HepG2 (cell line): ENCODE measurements around the gene RHOBTB3. TPM values are rescaled to one million over a fixed set of nuclear protein-coding genes. Genes with fewer than 3 reads are reported as not detected.
A peak's percentile ranks its signal among the peaks of the same experiment; 100 is the strongest.

Experiments used
- AHR ChIP-seq: IDR thresholded peaks from 2 replicates; pipeline ENCODE4 v1.6.1; 2018; ENCODE audit warnings: missing genetic modification reagents, missing compliant biosample characterization
- ARID5B ChIP-seq: IDR thresholded peaks from 2 replicates; pipeline ENCODE4 v1.4.0; 2020; ENCODE audit warnings: mild to moderate bottlenecking, missing genetic modification reagents
- CEBPB ChIP-seq: IDR thresholded peaks from 2 replicates; pipeline ENCODE4 v1.6.1; 2011; ENCODE audit warnings: low read depth, low read length, improper control_type of control experiment, borderline replicate concordance
- FOXO1 ChIP-seq: sonication (generic); formaldehyde crosslinking; IDR thresholded peaks from 2 replicates; pipeline ENCODE4 v1.4.0; 2020; ENCODE audit warnings: missing genetic modification reagents
- HIC2 ChIP-seq: sonication (generic); formaldehyde crosslinking; IDR thresholded peaks from 2 replicates; pipeline ENCODE4 v1.9.0; 2022; ENCODE audit warnings: low read depth, missing genetic modification reagents
- HMGXB4 ChIP-seq, 2 experiments: sonication (generic) in 1 of 2; formaldehyde crosslinking in 1 of 2; IDR thresholded peaks; 2 replicates each; pipeline versions ENCODE4 v1.4.0 to v1.6.1; 2018 to 2020; ENCODE audit warnings: missing genetic modification reagents in 2 of 2, borderline replicate concordance in 1 of 2, low read depth in 1 of 2, mild to moderate bottlenecking in 1 of 2, missing biosample characterization in 1 of 2
- KMT2B ChIP-seq: IDR thresholded peaks from 2 replicates; pipeline ENCODE4 v1.6.1; 2016; ENCODE audit warnings: missing genetic modification reagents, missing compliant biosample characterization
- NFKBIZ ChIP-seq: IDR thresholded peaks from 2 replicates; pipeline ENCODE4 v1.6.1; 2018; ENCODE audit warnings: missing genetic modification reagents, missing compliant biosample characterization
- POGK ChIP-seq: sonication (generic); formaldehyde crosslinking; conservative IDR thresholded peaks from 2 replicates; pipeline ENCODE4 v1.8.0; 2022; ENCODE audit warnings: mild to moderate bottlenecking, moderate library complexity, missing genetic modification reagents
- POGZ ChIP-seq: sonication (generic); formaldehyde crosslinking; IDR thresholded peaks from 2 replicates; pipeline ENCODE4 v1.4.0; 2020; ENCODE audit warnings: mild to moderate bottlenecking, missing genetic modification reagents
- RCOR2 ChIP-seq: IDR thresholded peaks from 2 replicates; pipeline ENCODE4 v1.6.1; 2016; ENCODE audit warnings: missing biosample characterization, missing genetic modification reagents
- SALL2 ChIP-seq: sonication (generic); formaldehyde crosslinking; IDR thresholded peaks from 2 replicates; pipeline ENCODE4 v1.8.1; 2023; ENCODE audit warnings: mild to moderate bottlenecking, missing genetic modification reagents, inconsistent platforms
- ZNF124 ChIP-seq: sonication (generic); formaldehyde crosslinking; IDR thresholded peaks from 2 replicates; pipeline ENCODE4 v1.4.0; 2020; ENCODE audit warnings: missing genetic modification reagents
- ZNF296 ChIP-seq: sonication (generic); formaldehyde crosslinking; conservative IDR thresholded peaks from 2 replicates; pipeline ENCODE4 v1.5.0; 2020; ENCODE audit warnings: mild to moderate bottlenecking, missing genetic modification reagents
- ZNF331 ChIP-seq: sonication (generic); formaldehyde crosslinking; IDR thresholded peaks from 2 replicates; pipeline ENCODE4 v1.4.0; 2020; ENCODE audit warnings: missing genetic modification reagents
- ZNF772 ChIP-seq: sonication (generic); formaldehyde crosslinking; IDR thresholded peaks from 2 replicates; pipeline ENCODE4 v1.5.0; 2020; ENCODE audit warnings: mild to moderate bottlenecking, missing genetic modification reagents
- ZNF776 ChIP-seq: sonication (generic); formaldehyde crosslinking; IDR thresholded peaks from 2 replicates; pipeline ENCODE4 v1.4.0; 2020; ENCODE audit warnings: mild to moderate bottlenecking, missing genetic modification reagents
- polyA plus RNA-seq, 8 experiments: library from polyadenylated mRNA; depleted of rRNA in 3 of 8; stranded (reverse) in 7 of 8; unstranded in 1 of 8; fragments of >200 nt; fragmentation: Illumina TruSeq in 4 of 8; extraction: Trizol in 4 of 8; gene quantifications; 2 replicates each; pipeline versions ENCODE4 v1.2.1 to v1.2.3, GENCODE V29; 2011 to 2016; ENCODE audit warnings: low read depth in 4 of 8, missing spikeins in 1 of 8, mixed read lengths in 1 of 8; ENCODE audit not compliant: insufficient read depth in 1 of 8
- total RNA-seq, 5 experiments: library from RNA; depleted of rRNA; stranded (reverse); fragments of >200 nt; fragmentation: Illumina TruSeq; extraction: Trizol; gene quantifications; 2 replicates each; pipeline ENCODE4 v1.2.3, GENCODE V29; 2016; ENCODE audit warnings: low read depth in 1 of 5

Gene RHOBTB3
- total and polyA plus RNA-seq, 2 of the 13 experiments (the other 11 are each of a cell fraction or from before 2014, with no cell fraction given), result 31.6 to 35.4 TPM

- TF ChIP-seq ZNF296 (CRISPR knock-in tag) (no peak), POGK (CRISPR knock-in tag) (0 out of 2 replicates have a peak, but pooled peaks have one; percentile 30), AHR (CRISPR knock-in tag) (0 out of 2 replicates have a peak, but pooled peaks have one; percentile 31), FOXO1 (CRISPR knock-in tag) (peak; percentile 70), KMT2B (CRISPR knock-in tag) (peak; percentile 40; the same call in 1 of the 2 replicates), CEBPB (peak; percentile 96), HMGXB4 (CRISPR knock-in tag; IDR thresholded peaks at IDR 0.05; ENCODE audit: borderline replicate concordance in 1 of 2, low read depth in 1 of 2) (peak; percentile 53 to 56; a peak in 2 of 4 replicates), ARID5B (CRISPR knock-in tag) (peak; percentile 98), ZNF331 (CRISPR knock-in tag) (peak; percentile 89), POGZ (peak; percentile 88), ZNF772 (CRISPR knock-in tag) (peak; percentile 77; the same call in 1 of the 2 replicates), RCOR2 (peak; percentile 90), SALL2 (peak; percentile 52; the same call in 1 of the 2 replicates), ZNF124 (CRISPR knock-in tag) (peak; percentile 61; the same call in 1 of the 2 replicates), NFKBIZ (CRISPR knock-in tag) (peak; percentile 84; the same call in 1 of the 2 replicates), HIC2 (CRISPR knock-in tag) (peak; percentile 99), ZNF776 (CRISPR knock-in tag) (no peak)
These were observed 96.1 kb downstream of the RHOBTB3 start (continued) for GRCh38 chr5:95826949-95827891.
